ENCODE data around the gene SRGAP3. TPM values are rescaled to one million over a fixed set of nuclear protein-coding genes. Genes with fewer than 3 reads are reported as not detected.

The SRGAP3 gene
- total RNA-seq, 1 donor from 2014 or later, result 3.9 TPM

GRCh38 chr3:9192248-9193025, 57.0 kb downstream of the SRGAP3 start:
- DNase-seq (ENCODE audit: low read depth) (no peak), FAIRE-seq (no peak)
- TF ChIP-seq EZH2 (IDR thresholded peaks at IDR 0.05; ENCODE audit: insufficient read depth, low read length), result no peak
- TF ChIP-seq CTCF (IDR thresholded peaks at IDR 0.05; ENCODE audit: insufficient read depth, low read depth, low read length), result no peak
- H3K4me1 Mint-ChIP-seq (ENCODE audit: low read depth, unreplicated experiment), result no peaks in the 10 kb centered on the region
- Histone ChIP-seq H3K79me2 (ENCODE audit: insufficient read depth, low read length) (no peaks in the 10 kb centered on the region), H4K20me1 (ENCODE audit: insufficient read depth, low read length) (no peaks in the 10 kb centered on the region), H2AFZ (ENCODE audit: low read depth, low read length) (no peak overlapping the region), H3K36me3 (ENCODE audit: insufficient read depth, low read length) (no peaks in the 10 kb centered on the region), H3K4me3 (ENCODE audit: insufficient read depth, low read depth, low read length) (no peak overlapping the region), H3K4me1 (ENCODE audit: insufficient read depth, low read length) (no peaks in the 10 kb centered on the region), H3K9ac (ENCODE audit: low read length) (no peak overlapping the region), H3K27ac (ENCODE audit: low read depth, low read length) (no peak overlapping the region), H3K27me3 (ENCODE audit: insufficient read depth, low read length) (peaks cover 26% of the 10 kb centered on the region), H3K9me3 (ENCODE audit: insufficient read depth, low read depth, low read length) (no peaks in the 10 kb centered on the region), H3K4me2 (ENCODE audit: low read length) (no peak overlapping the region)
- H3K4me3 Mint-ChIP-seq (ENCODE audit: unreplicated experiment), result no peak overlapping the region
- no peak overlapping the region for H3K27ac Mint-ChIP-seq (ENCODE audit: unreplicated experiment)
- H3K36me3 Mint-ChIP-seq (ENCODE audit: low read depth, unreplicated experiment), result peaks cover 6% of the 10 kb centered on the region
- H3K9me3 Mint-ChIP-seq (ENCODE audit: unreplicated experiment), result peaks cover 6% of the 10 kb centered on the region
- H3K27me3 Mint-ChIP-seq (ENCODE audit: low read depth, unreplicated experiment), result peaks cover 9% of the 10 kb centered on the region

- TF ChIP-seq EZH2 (IDR thresholded peaks at IDR 0.05; ENCODE audit: insufficient read depth, low read length), result no peak
- TF ChIP-seq CTCF (IDR thresholded peaks at IDR 0.05; ENCODE audit: insufficient read depth, low read depth, low read length), result no peak
- H3K27ac Mint-ChIP-seq (ENCODE audit: unreplicated experiment), result no peak overlapping the region
- DNase-seq (ENCODE audit: low read depth), result no peak
- Histone ChIP-seq H3K4me3 (ENCODE audit: insufficient read depth, low read depth, low read length) (no peak overlapping the region), H3K27me3 (ENCODE audit: insufficient read depth, low read length) (peaks cover 28% of the 10 kb centered on the region), H3K27ac (ENCODE audit: low read depth, low read length) (no peak overlapping the region), H3K79me2 (ENCODE audit: insufficient read depth, low read length) (no peaks in the 10 kb centered on the region), H3K4me1 (ENCODE audit: insufficient read depth, low read length) (no peaks in the 10 kb centered on the region), H4K20me1 (ENCODE audit: insufficient read depth, low read length) (no peaks in the 10 kb centered on the region), H3K4me2 (ENCODE audit: low read length) (no peak overlapping the region), H3K9ac (ENCODE audit: low read length) (no peak overlapping the region), H3K36me3 (ENCODE audit: insufficient read depth, low read length) (no peaks in the 10 kb centered on the region), H3K9me3 (ENCODE audit: insufficient read depth, low read depth, low read length) (no peaks in the 10 kb centered on the region), H2AFZ (ENCODE audit: low read depth, low read length) (no peak overlapping the region)
- peaks cover 6% of the 10 kb centered on the region for H3K9me3 Mint-ChIP-seq (ENCODE audit: unreplicated experiment)
- H3K27me3 Mint-ChIP-seq (ENCODE audit: low read depth, unreplicated experiment), result peaks cover 11% of the 10 kb centered on the region
- no peak for FAIRE-seq
- peaks cover 4% of the 10 kb centered on the region for H3K36me3 Mint-ChIP-seq (ENCODE audit: low read depth, unreplicated experiment)
- H3K4me3 Mint-ChIP-seq (ENCODE audit: unreplicated experiment), result no peak overlapping the region
- no peaks in the 10 kb centered on the region for H3K4me1 Mint-ChIP-seq (ENCODE audit: low read depth, unreplicated experiment)
Measured at GRCh38 chr3:9190276-9190675, 59.2 kb downstream of the SRGAP3 start.

GRCh38 chr3:9188583-9188982, 60.9 kb downstream of the SRGAP3 start:
- DNase-seq (ENCODE audit: low read depth) (no peak), FAIRE-seq (no peak)
- Histone ChIP-seq H3K9ac (ENCODE audit: low read length) (no peak overlapping the region), H3K27me3 (ENCODE audit: insufficient read depth, low read length) (peaks cover 31% of the 10 kb centered on the region), H3K4me3 (ENCODE audit: insufficient read depth, low read depth, low read length) (no peak overlapping the region), H3K79me2 (ENCODE audit: insufficient read depth, low read length) (no peaks in the 10 kb centered on the region), H2AFZ (ENCODE audit: low read depth, low read length) (no peak overlapping the region), H3K4me2 (ENCODE audit: low read length) (no peak overlapping the region), H3K9me3 (ENCODE audit: insufficient read depth, low read depth, low read length) (no peaks in the 10 kb centered on the region), H4K20me1 (ENCODE audit: insufficient read depth, low read length) (no peaks in the 10 kb centered on the region), H3K4me1 (ENCODE audit: insufficient read depth, low read length) (no peaks in the 10 kb centered on the region), H3K36me3 (ENCODE audit: insufficient read depth, low read length) (no peaks in the 10 kb centered on the region), H3K27ac (ENCODE audit: low read depth, low read length) (no peak overlapping the region)
- Mint-ChIP-seq H3K36me3 (ENCODE audit: low read depth, unreplicated experiment) (peaks cover 4% of the 10 kb centered on the region), H3K27me3 (ENCODE audit: low read depth, unreplicated experiment) (peaks cover 15% of the 10 kb centered on the region), H3K9me3 (ENCODE audit: unreplicated experiment) (peaks cover 8% of the 10 kb centered on the region), H3K4me3 (ENCODE audit: unreplicated experiment) (no peak overlapping the region), H3K27ac (ENCODE audit: unreplicated experiment) (no peak overlapping the region), H3K4me1 (ENCODE audit: low read depth, unreplicated experiment) (peaks cover 5% of the 10 kb centered on the region)
- TF ChIP-seq CTCF (IDR thresholded peaks at IDR 0.05; ENCODE audit: insufficient read depth, low read depth, low read length), result no peak
- no peak for TF ChIP-seq EZH2 (IDR thresholded peaks at IDR 0.05; ENCODE audit: insufficient read depth, low read length)
